ENCODE data around the gene PRR14.
"Not testable (repeated sequence)": the region's sequence is repeated elsewhere in the genome, so short reads cannot be mapped to it uniquely, and the experiment has no call there.

Gene PRR14

GRCh38 chr16:30698816-30699614, 48.3 kb downstream of the PRR14 start, which contains the start of gene SRCAP:
Gene SRCAP, plus strand, starts transcription at chr16:30699171. Its CDS starts 1,654 bp downstream, at chr16:30700825.
- TF ChIP-seq CTCF (conservative IDR thresholded peaks at IDR 0.05; ENCODE audit: low read depth, low read length): no peak
- peak within 1 kb of the TSS; percentile 99 for H3K4me3 ChIP-seq (ENCODE audit: low read depth, low read length)
- peak; percentile 81 for DNase-seq (ENCODE audit: low read depth)

GRCh38 chr16:30699615-30700099, 48.9 kb downstream of the PRR14 start:
- TF ChIP-seq CTCF (conservative IDR thresholded peaks at IDR 0.05; ENCODE audit: low read depth, low read length): no peak
- no peak for DNase-seq (ENCODE audit: low read depth)
- peak overlapping the region; percentile 99 for H3K4me3 ChIP-seq (ENCODE audit: low read depth, low read length)

- peak; percentile 72 for DNase-seq (ENCODE audit: low read depth)
- peak overlapping the region; percentile 16 for H3K4me3 ChIP-seq (ENCODE audit: low read depth, low read length)
- no peak for TF ChIP-seq CTCF (conservative IDR thresholded peaks at IDR 0.05; ENCODE audit: low read depth, low read length)
Observed at GRCh38 chr16:30700491-30700890, 49.7 kb downstream of the PRR14 start.

GRCh38 chr16:30700971-30701370, 50.2 kb downstream of the PRR14 start:
- no peak for DNase-seq (ENCODE audit: low read depth)
- TF ChIP-seq CTCF (conservative IDR thresholded peaks at IDR 0.05; ENCODE audit: low read depth, low read length): no peak
- H3K4me3 ChIP-seq (ENCODE audit: low read depth, low read length): no peak overlapping the region

GRCh38 chr16:30703071-30703470, 52.3 kb downstream of the PRR14 start:
- DNase-seq (ENCODE audit: low read depth); H3K4me3 ChIP-seq (ENCODE audit: low read depth, low read length): not testable (repeated sequence)

GRCh38 chr16:30703971-30704370, 53.2 kb downstream of the PRR14 start:
- TF ChIP-seq CTCF (conservative IDR thresholded peaks at IDR 0.05; ENCODE audit: low read depth, low read length): no peak
- DNase-seq (ENCODE audit: low read depth): no peak

More at GRCh38 chr16:30703971-30704370, 53.2 kb downstream of the PRR14 start:
- no peak overlapping the region for H3K4me3 ChIP-seq (ENCODE audit: low read depth, low read length)

Measured in choroid plexus epithelial cell (primary cell).